ENCODE results near the gene PBX2. TPM values are rescaled to one million over a fixed set of nuclear protein-coding genes. Genes with fewer than 3 reads are reported as not detected.

The PBX2 gene
- total RNA-seq, 1 experiment from 2014 or later, result 122 TPM

DNA sequence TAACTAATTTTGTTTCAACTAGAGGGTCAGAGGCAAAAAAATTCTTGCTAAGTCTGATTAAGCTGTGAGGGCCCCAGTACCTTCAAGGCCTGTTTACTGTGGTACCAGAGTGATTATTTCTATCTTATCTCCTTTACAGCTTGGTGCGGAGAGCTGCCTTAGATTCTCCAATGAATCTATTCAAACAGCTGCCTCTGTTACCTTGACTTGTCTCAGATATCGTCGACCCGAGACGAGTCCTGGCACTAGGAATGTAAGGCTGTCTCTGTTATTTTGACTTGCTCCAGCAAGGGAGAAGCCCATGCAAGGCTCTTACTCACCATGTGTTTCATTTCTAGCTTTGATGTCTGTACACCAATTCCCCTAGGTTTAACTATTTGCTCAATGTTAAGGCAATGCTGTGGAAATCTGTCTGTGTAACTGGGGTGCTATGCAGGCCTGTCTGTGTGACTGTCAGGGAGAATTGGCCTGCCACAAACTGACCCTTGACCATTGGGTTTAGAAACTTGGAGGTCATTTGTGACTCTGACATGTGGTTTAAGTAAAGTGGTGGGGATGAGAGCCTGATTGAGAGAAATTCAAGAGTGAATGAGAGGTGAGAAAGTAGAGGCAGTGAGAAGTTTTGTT, 49.5 kb downstream of the PBX2 start:
- DNase-seq, result no peak
- BruUV-seq (replicated peaks), result no TSS peak
- intact Hi-C loops (cut with micrococcal nuclease; ENCODE audit: unreplicated experiment), result no loop called here
- no peaks in the 10 kb centered on the region for H3K9me3 Mint-ChIP-seq (ENCODE audit: low read depth, unreplicated experiment)
- CTCF ChIA-PET, result interaction anchor here (0.6 kb wide), 1 partner anchor 18 kb away, joined by 4 read pairs; no protein-coding TSS in a partner anchor
- peaks cover 36% of the 10 kb centered on the region for H3K27me3 Mint-ChIP-seq (ENCODE audit: unreplicated experiment)
- no peaks in the 10 kb centered on the region for H3K36me3 Mint-ChIP-seq (ENCODE audit: insufficient read depth, unreplicated experiment)
- peaks cover under 1% of the 10 kb centered on the region for H3K4me1 Mint-ChIP-seq (ENCODE audit: low read depth, unreplicated experiment)
- no peak overlapping the region for H3K4me3 Mint-ChIP-seq (ENCODE audit: low read depth, unreplicated experiment)
- TF ChIP-seq, protein P1, sequence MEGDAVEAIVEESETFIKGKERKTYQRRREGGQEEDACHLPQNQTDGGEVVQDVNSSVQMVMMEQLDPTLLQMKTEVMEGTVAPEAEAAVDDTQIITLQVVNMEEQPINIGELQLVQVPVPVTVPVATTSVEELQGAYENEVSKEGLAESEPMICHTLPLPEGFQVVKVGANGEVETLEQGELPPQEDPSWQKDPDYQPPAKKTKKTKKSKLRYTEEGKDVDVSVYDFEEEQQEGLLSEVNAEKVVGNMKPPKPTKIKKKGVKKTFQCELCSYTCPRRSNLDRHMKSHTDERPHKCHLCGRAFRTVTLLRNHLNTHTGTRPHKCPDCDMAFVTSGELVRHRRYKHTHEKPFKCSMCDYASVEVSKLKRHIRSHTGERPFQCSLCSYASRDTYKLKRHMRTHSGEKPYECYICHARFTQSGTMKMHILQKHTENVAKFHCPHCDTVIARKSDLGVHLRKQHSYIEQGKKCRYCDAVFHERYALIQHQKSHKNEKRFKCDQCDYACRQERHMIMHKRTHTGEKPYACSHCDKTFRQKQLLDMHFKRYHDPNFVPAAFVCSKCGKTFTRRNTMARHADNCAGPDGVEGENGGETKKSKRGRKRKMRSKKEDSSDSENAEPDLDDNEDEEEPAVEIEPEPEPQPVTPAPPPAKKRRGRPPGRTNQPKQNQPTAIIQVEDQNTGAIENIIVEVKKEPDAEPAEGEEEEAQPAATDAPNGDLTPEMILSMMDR (IDR thresholded peaks at IDR 0.05; ENCODE audit: unreplicated experiment), result no peak
- no peak overlapping the region for H3K27ac Mint-ChIP-seq (ENCODE audit: unreplicated experiment)

DNA sequence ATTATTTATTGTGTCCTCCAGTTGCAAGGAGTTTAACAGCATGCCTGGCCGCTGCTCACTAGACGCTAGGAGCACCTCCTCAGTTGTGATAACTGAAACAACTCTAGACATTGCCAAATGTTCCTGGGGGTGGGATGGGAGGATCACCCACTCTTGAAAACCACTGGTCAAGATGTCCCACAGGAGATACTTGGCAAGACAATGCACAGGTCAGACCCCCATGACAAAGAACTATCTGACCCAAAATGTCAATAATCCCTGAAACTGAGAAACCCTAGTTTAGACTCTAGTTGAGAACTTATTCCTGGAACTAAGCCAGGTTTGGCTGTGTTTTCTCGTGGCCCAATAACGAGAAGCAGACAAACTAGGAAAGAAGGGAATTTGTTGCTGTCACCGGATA, 50.4 kb downstream of the PBX2 start:
- Mint-ChIP-seq H3K27ac (ENCODE audit: unreplicated experiment) (no peak overlapping the region), H3K4me1 (ENCODE audit: low read depth, unreplicated experiment) (no peaks in the 10 kb centered on the region), H3K9me3 (ENCODE audit: low read depth, unreplicated experiment) (no peaks in the 10 kb centered on the region), H3K4me3 (ENCODE audit: low read depth, unreplicated experiment) (no peak overlapping the region), H3K36me3 (ENCODE audit: insufficient read depth, unreplicated experiment) (no peaks in the 10 kb centered on the region), H3K27me3 (ENCODE audit: unreplicated experiment) (peaks cover 44% of the 10 kb centered on the region)
- no peak for DNase-seq
- CTCF ChIA-PET, result interaction anchor here (0.8 kb wide), 1 partner anchor 39 kb away, joined by 4 read pairs; no protein-coding TSS in a partner anchor
- TF ChIP-seq, protein P1 (IDR thresholded peaks at IDR 0.05; ENCODE audit: unreplicated experiment), result no peak
- intact Hi-C loops (cut with micrococcal nuclease; ENCODE audit: unreplicated experiment), result no loop called here
- no TSS peak for BruUV-seq (replicated peaks)

DNA sequence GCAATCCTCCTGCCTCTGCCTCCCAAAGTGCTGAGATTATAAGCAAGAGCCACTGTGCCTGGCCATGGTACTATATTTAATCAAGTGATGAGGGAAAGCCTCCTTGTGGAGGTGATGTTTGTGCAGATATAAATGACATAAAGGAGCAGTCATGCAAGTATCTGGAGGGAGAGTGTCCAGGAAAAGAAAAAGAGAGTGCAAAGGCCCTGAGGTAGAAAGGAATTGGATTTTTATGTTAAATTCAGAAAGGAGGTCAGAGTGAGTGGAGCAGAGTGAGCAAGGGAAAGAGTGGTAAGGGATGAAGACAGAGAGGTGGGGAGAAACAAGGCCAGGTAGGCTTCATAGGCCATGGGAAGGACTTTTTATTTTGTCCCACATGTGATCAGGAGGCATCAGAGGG, 52.5 kb downstream of the PBX2 start:
- BruUV-seq (replicated peaks), result no TSS peak
- CTCF ChIA-PET, result no interaction called here
- H3K27me3 Mint-ChIP-seq (ENCODE audit: unreplicated experiment), result peaks cover 55% of the 10 kb centered on the region

More for the DNA sequence above, 52.5 kb downstream of the PBX2 start:
- TF ChIP-seq, protein P1 (IDR thresholded peaks at IDR 0.05; ENCODE audit: unreplicated experiment), result no peak
- Mint-ChIP-seq H3K9me3 (ENCODE audit: low read depth, unreplicated experiment) (no peaks in the 10 kb centered on the region), H3K4me1 (ENCODE audit: low read depth, unreplicated experiment) (no peaks in the 10 kb centered on the region), H3K4me3 (ENCODE audit: low read depth, unreplicated experiment) (no peak overlapping the region), H3K36me3 (ENCODE audit: insufficient read depth, unreplicated experiment) (no peaks in the 10 kb centered on the region), H3K27ac (ENCODE audit: unreplicated experiment) (no peak overlapping the region)
- intact Hi-C loops (cut with micrococcal nuclease; ENCODE audit: unreplicated experiment), result no loop called here
- DNase-seq, result no peak

Small RNAs within 50 kb of the gene (microRNA-seq; reads per million reads assigned to microRNA genes)
- gene MIR6721 (7.0 reads per million, percentile 25 among the genes with 10 or more reads in this experiment), gene MIR6833 (not detected)

Other genes with a start within 250 kb of the PBX2 start
- gene CFB, start 244.1 kb downstream of the PBX2 start, total RNA-seq (2022), result 944 and 1,205 TPM in 2 replicates
- gene NELFE, start 231.2 kb downstream of the PBX2 start, total RNA-seq (2022), result 141 and 157 TPM in 2 replicates
- 182 and 201 TPM in 2 replicates for gene SKIC2, start 231.0 kb downstream of the PBX2 start, total RNA-seq (2022)
- gene DXO, start 218.1 kb downstream of the PBX2 start, total RNA-seq (2022), result 40.9 and 43.6 TPM in 2 replicates
- gene C4A, start 208.1 kb downstream of the PBX2 start, total RNA-seq (2022), result 13.1 and 20.8 TPM in 2 replicates
- gene C4B, start 175.4 kb downstream of the PBX2 start, total RNA-seq (2022), result 7.8 and 13.4 TPM in 2 replicates
- gene CYP21A2, start 151.8 kb downstream of the PBX2 start, total RNA-seq (2022), result 0.76 and 0.78 TPM in 2 replicates
- 10.6 and 11.3 TPM in 2 replicates for gene TNXB, start 80.9 kb downstream of the PBX2 start, total RNA-seq (2022)
- 185 and 196 TPM in 2 replicates for gene ATF6B, start 62.0 kb downstream of the PBX2 start, total RNA-seq (2022)
- 13.8 and 15.6 TPM in 2 replicates for gene FKBPL, start 59.9 kb downstream of the PBX2 start, total RNA-seq (2022)
- gene PRRT1, start 38.3 kb downstream of the PBX2 start, total RNA-seq (2022), result 1.7 and 2.9 TPM in 2 replicates
- gene PPT2, start 36.1 kb downstream of the PBX2 start, total RNA-seq (2022), result 29.1 and 31.0 TPM in 2 replicates
- gene EGFL8, start 25.6 kb downstream of the PBX2 start, total RNA-seq (2022), result 18.8 and 20.2 TPM in 2 replicates
- 138 and 139 TPM in 2 replicates for gene AGPAT1, start 14.1 kb downstream of the PBX2 start, total RNA-seq (2022)
- 85.4 and 89.6 TPM in 2 replicates for gene RNF5, start 11.8 kb downstream of the PBX2 start, total RNA-seq (2022)
- 14.3 and 14.4 TPM in 2 replicates for gene AGER, start 5.9 kb downstream of the PBX2 start, total RNA-seq (2022)
- gene GPSM3, start 2.4 kb upstream of the PBX2 start, total RNA-seq (2022), result 6.2 and 6.3 TPM in 2 replicates
- gene NOTCH4, start 33.9 kb upstream of the PBX2 start, total RNA-seq (2022), result 4.7 and 5.7 TPM in 2 replicates
- gene TSBP1, start 181.7 kb upstream of the PBX2 start, total RNA-seq (2022), result not detected in 2 replicates
- gene BTNL2, start 217.0 kb upstream of the PBX2 start, total RNA-seq (2022), result not detected in 2 replicates
- 173 and 283 TPM in 2 replicates for gene HLA-DRA, start 249.7 kb upstream of the PBX2 start, total RNA-seq (2022)